Measurements from ENCODE around the gene PADI3. TPM values are rescaled to one million over a fixed set of nuclear protein-coding genes. Genes with fewer than 3 reads are reported as not detected.

PADI3 gene, protein sequence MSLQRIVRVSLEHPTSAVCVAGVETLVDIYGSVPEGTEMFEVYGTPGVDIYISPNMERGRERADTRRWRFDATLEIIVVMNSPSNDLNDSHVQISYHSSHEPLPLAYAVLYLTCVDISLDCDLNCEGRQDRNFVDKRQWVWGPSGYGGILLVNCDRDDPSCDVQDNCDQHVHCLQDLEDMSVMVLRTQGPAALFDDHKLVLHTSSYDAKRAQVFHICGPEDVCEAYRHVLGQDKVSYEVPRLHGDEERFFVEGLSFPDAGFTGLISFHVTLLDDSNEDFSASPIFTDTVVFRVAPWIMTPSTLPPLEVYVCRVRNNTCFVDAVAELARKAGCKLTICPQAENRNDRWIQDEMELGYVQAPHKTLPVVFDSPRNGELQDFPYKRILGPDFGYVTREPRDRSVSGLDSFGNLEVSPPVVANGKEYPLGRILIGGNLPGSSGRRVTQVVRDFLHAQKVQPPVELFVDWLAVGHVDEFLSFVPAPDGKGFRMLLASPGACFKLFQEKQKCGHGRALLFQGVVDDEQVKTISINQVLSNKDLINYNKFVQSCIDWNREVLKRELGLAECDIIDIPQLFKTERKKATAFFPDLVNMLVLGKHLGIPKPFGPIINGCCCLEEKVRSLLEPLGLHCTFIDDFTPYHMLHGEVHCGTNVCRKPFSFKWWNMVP
- total RNA-seq (2022; extraction: Qiagen RNA extraction), result 0.71 to 1.0 TPM (median 0.84 TPM) in 5 replicates

DNA sequence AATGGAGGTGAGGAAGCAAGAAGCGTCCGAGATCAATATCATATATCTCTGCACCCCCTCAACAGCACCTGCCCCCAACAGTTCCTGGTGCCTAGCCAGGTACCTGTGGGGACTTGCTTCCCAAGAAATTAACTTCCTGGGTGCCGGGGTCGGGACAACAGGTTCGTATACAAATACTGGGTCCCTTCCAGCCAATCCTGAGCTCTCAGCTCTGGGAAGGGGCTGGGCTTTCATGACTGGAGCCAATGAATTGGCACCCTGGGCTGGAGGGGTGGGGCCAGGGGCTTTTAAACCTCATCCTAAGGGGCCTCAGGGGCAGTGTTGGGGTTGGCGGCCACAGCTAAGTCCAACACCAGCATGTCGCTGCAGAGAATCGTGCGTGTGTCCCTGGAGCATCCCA, at the start of gene PADI3:
PADI3 (plus strand) TSS at position 318 of the 400 bp plus-strand sequence; CDS start at position 358, 40 bp downstream.

DNA sequence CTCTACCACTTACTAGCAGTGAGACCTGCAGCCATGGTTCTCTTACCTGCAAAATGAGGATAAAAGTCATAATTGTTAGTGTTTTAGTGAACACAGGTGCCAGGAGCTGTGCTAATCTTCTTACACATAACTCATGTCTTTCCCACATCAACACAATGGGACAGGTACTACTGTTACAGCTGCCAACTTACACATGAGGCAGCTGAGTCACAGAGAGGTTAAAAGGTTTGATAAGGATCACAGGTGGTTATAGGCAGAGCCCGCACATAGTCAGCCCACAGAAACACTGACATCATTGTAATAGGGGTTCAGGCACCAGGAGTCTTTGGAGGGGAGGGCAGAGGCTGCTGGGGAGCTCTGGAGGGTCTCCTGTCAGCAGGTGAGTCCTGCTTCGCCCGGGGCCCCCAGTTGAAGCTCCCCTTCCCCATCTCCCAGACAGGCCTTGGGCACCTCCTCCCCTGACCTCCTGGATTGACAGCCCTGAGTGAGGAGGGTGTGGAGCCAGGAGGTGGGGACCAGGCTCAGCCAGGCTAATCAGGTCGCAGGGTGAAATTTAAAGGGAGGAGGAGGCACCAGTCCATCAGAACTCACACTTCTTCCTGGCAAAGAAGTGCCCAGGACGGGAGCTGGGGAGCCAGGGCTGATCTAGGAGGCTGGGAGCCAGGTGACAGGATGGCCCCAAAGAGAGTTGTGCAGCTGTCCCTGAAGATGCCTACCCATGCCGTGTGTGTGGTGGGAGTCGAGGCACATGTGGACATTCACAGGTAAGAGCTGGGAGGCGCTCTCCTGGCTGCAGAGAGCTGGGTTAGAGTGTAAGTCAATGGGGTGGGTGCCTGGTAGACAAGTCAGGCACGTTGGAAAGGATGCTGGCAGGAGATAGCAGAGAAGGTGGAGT, 44.1 kb upstream of the PADI3 start, which contains the start of gene PADI1:
PADI1 (plus strand) TSS at position 583 of the 895 bp plus-strand sequence; CDS start at position 673, 90 bp downstream.

DNA sequence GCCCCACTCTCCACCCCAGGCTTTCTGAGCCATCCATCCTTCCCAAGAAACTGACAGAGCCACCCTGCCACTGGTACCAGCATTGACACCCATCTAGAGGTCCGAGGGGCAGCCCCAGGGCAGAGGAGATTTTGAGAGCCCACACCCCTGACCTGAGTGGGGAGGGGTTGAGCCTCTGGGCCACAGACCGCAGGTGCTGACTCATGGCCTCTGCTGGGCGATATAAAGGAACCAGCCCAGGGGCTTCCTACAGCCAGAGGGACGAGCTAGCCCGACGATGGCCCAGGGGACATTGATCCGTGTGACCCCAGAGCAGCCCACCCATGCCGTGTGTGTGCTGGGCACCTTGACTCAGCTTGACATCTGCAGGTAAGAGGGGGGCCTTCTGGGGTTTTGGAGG, 59.0 kb downstream of the PADI3 start, which contains the start of gene PADI4:
PADI4 (plus strand) TSS at position 252 of the 400 bp plus-strand sequence; CDS start at position 278, 26 bp downstream.

Other genes starting within 250 kb of the PADI3 start
- 25.3 to 30.5 TPM (median 28.1 TPM) in 5 replicates for gene ATP13A2, start 237.2 kb upstream of the PADI3 start, total RNA-seq (2022; extraction: Qiagen RNA extraction)
- gene SDHB, start 195.1 kb upstream of the PADI3 start, total RNA-seq (2022; extraction: Qiagen RNA extraction), result 98.7 to 108 TPM (median 102 TPM) in 5 replicates
- 0.84 to 1.2 TPM (median 0.98 TPM) in 5 replicates for gene PADI2, start 129.6 kb upstream of the PADI3 start, total RNA-seq (2022; extraction: Qiagen RNA extraction)
- 1.0 to 1.4 TPM (median 1.1 TPM) in 5 replicates for gene PADI1, start 44.0 kb upstream of the PADI3 start, total RNA-seq (2022; extraction: Qiagen RNA extraction)
- gene PADI4, start 59.1 kb downstream of the PADI3 start, total RNA-seq (2022; extraction: Qiagen RNA extraction), result not detected in 5 replicates
- not detected in 5 replicates for gene PADI6, start 123.1 kb downstream of the PADI3 start, total RNA-seq (2022; extraction: Qiagen RNA extraction)
- 49.4 to 53.9 TPM (median 51.3 TPM) in 5 replicates for gene RCC2, start 190.6 kb downstream of the PADI3 start, total RNA-seq (2022; extraction: Qiagen RNA extraction)